Omental fat pad (tissue), 4 donors: Measurements from ENCODE around the gene OMG. TPM values are rescaled to one million over a fixed set of nuclear protein-coding genes. Genes with fewer than 3 reads are reported as not detected.

ENCODE experiments used
- ATAC-seq: fragments of 150-250 bp; one replicate; pipeline ENCODE4 v1.9.1; 2016; ENCODE audit warnings: mild to moderate bottlenecking, moderate library complexity; ENCODE audit not compliant: low FRiP score
- DNase-seq: peaks from one replicate; pipeline ENCODE4 v3.0.0-alpha.2; 2019; ENCODE audit warnings: low spot score
- total RNA-seq, 4 donors: library from RNA; depleted of rRNA; stranded (reverse); fragments of >200 nt; gene quantifications; one replicate each; pipeline ENCODE4 v1.1.0, GENCODE V29; 2016
- TF ChIP-seq, protein P1 (sequence below), 3 donors: fragments of 450-650 bp; IDR thresholded peaks; one replicate each; pipeline ENCODE4 v1.5.1; 2016 to 2017; ENCODE audit warnings: antibody characterized with exemption in 3 of 3, mild to moderate bottlenecking in 3 of 3, moderate library complexity in 2 of 3

Gene OMG
- total RNA-seq, 4 donors from 2014 or later: 0.84 TPM; not detected in 2

DNA sequence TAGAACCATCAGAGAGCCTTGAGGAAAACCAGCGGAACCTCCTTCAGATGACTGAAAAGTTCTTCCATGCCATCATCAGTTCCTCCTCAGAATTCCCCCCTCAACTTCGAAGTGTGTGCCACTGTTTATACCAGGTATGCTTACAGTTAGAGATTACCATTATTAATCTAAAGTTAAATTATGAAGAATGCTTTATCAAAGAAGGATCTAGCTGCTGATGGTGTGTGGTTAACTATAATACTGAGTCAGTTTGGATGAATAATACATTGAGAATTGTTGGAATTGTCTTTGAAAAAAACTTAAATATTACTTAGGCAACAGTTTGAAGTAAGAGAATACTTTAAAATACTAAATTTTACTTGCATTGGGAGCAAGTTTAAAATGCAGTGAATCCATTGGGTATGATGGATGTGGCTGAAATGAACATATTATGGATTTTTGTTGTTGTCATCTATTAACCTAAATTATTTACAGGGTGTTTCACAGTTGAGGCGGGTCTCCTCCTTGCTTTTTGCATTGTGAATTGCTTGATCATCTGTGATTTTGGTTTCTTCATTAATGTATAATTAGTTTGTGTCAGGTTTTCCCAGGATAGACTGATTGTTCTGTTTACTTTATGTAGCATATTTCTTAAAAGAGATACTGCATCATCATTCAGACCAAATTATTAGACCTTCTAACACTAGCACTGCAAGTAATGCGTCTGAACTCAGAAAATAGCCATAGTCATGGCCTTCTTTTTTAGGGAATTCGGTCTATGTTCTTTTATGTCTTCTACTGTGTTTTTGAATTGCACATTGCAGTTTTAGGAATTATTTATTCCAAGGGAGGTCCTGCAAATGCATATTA is 47.8 kb downstream of the OMG start:
- DNase-seq (no peak), ATAC-seq (no peak)
- TF ChIP-seq, protein P1, sequence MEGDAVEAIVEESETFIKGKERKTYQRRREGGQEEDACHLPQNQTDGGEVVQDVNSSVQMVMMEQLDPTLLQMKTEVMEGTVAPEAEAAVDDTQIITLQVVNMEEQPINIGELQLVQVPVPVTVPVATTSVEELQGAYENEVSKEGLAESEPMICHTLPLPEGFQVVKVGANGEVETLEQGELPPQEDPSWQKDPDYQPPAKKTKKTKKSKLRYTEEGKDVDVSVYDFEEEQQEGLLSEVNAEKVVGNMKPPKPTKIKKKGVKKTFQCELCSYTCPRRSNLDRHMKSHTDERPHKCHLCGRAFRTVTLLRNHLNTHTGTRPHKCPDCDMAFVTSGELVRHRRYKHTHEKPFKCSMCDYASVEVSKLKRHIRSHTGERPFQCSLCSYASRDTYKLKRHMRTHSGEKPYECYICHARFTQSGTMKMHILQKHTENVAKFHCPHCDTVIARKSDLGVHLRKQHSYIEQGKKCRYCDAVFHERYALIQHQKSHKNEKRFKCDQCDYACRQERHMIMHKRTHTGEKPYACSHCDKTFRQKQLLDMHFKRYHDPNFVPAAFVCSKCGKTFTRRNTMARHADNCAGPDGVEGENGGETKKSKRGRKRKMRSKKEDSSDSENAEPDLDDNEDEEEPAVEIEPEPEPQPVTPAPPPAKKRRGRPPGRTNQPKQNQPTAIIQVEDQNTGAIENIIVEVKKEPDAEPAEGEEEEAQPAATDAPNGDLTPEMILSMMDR (IDR thresholded peaks at IDR 0.05): no peak

Other genes starting within 250 kb of the OMG start
- 10 to 100 TPM; 51.9 to 67.8 (median 66.3) TPM for gene NF1, start 202.3 kb downstream of the OMG start, total RNA-seq
- 10 to 100 TPM; 13.5 to 36.9 (median 29.6) TPM for gene EVI2B, start 16.8 kb upstream of the OMG start, total RNA-seq
- gene EVI2A, start 24.4 kb upstream of the OMG start, total RNA-seq: 10 to 100 TPM; 10.6 to 24.1 (median 18.7) TPM
- gene RAB11FIP4, start 94.4 kb upstream of the OMG start, total RNA-seq: 10 to 100 TPM in 1 of 4 donors, 1 to 10 TPM in 3; 2.8 to 12.0 (median 5.7) TPM